ENCODE data around the gene CRYBG1. TPM values are rescaled to one million over a fixed set of nuclear protein-coding genes. Genes with fewer than 3 reads are reported as not detected.

The CRYBG1 gene
- total RNA-seq, 1 experiment from 2014 or later = 10.7 TPM

- Histone ChIP-seq H3K36me3 (ENCODE audit: control insufficient read depth in 1 of 2, insufficient read depth in 2 of 2, low read length in 2 of 2) (peaks cover 7 to 9% of the 10 kb centered on the region in 2 experiments; a peak in 2 of 4 replicates), H3K9ac (ENCODE audit: low read length) (no peak overlapping the region), H4K20me1 (ENCODE audit: insufficient read depth) (peaks cover 5% of the 10 kb centered on the region; the same call in 1 of the 2 replicates), H3K27me3 (ENCODE audit: insufficient read depth, low read length) (no peaks in the 10 kb centered on the region), H2AFZ (ENCODE audit: low read depth, low read length, poor library complexity, severe bottlenecking) (no peak overlapping the region), H3K4me2 (ENCODE audit: low read length) (no peak overlapping the region), H3K9me3 (ENCODE audit: control insufficient read depth in 1 of 2, insufficient read depth in 1 of 2, low read depth in 1 of 2, low read length in 2 of 2) (no peaks in the 10 kb centered on the region), H3K9me2 (ENCODE audit: insufficient read depth) (no peaks in the 10 kb centered on the region), H3K4me1 (ENCODE audit: control insufficient read depth in 1 of 2, insufficient read depth in 2 of 2, low read length in 2 of 2) (peaks cover under 1 to 5% of the 10 kb centered on the region in 2 experiments; a peak in 1 of 4 replicates), H3K4me3 (replicated peaks in 1 of 2; ENCODE audit: low read depth in 1 of 2, low read length in 2 of 2) (no peak overlapping the region), H3K79me2 (ENCODE audit: insufficient read depth, low read length) (peaks cover 96% of the 10 kb centered on the region), H3K27ac (ENCODE audit: low read depth, low read length) (no peak overlapping the region)
- no TSS peak for BruUV-seq (replicated peaks)
- CTCF ChIA-PET = no interaction called here
- ATAC-seq (no peak), DNase-seq (ENCODE audit: low read depth, low spot score) (no peak)
- no peak for TF ChIP-seq JUND (IDR thresholded peaks at IDR 0.05)
- TF ChIP-seq SRF (IDR thresholded peaks at IDR 0.05; ENCODE audit: low read depth) = no peak
- no peak for TF ChIP-seq ELF1 (IDR thresholded peaks at IDR 0.05; ENCODE audit: borderline replicate concordance, low read depth)
- TF ChIP-seq, protein P1, sequence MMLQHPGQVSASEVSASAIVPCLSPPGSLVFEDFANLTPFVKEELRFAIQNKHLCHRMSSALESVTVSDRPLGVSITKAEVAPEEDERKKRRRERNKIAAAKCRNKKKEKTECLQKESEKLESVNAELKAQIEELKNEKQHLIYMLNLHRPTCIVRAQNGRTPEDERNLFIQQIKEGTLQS (IDR thresholded peaks at IDR 0.05) = no peak
- TF ChIP-seq TCF7L2 (IDR thresholded peaks at IDR 0.05; ENCODE audit: borderline replicate concordance, extremely low read depth, insufficient read depth, insufficient read length) = no peak
- TF ChIP-seq ZFX (IDR thresholded peaks at IDR 0.05) = no peak
- no peak for TF ChIP-seq SP1 (IDR thresholded peaks at IDR 0.05; ENCODE audit: low read depth)
- RAD21 ChIA-PET (ENCODE audit: low non-redundant PET in 1 of 2, low total read pairs in 2 of 2, uncharacterized antibody in 2 of 2, unreplicated experiment in 2 of 2) = no interaction called here
- intact Hi-C loops (cut with micrococcal nuclease) = no loop called here
- POLR2A ChIA-PET = no interaction called here
These were observed 41.7 kb upstream of the CRYBG1 start for GRCh38 chr6:106318851-106319250.

GRCh38 chr6:106321940-106322339 is 38.6 kb upstream of the CRYBG1 start:
- ChIA-PET CTCF (no interaction called here), RAD21 (ENCODE audit: low non-redundant PET in 1 of 2, low total read pairs in 2 of 2, uncharacterized antibody in 2 of 2, unreplicated experiment in 2 of 2) (no interaction called here), POLR2A (no interaction called here)
- Histone ChIP-seq H3K9ac (ENCODE audit: low read length) (no peak overlapping the region), H2AFZ (ENCODE audit: low read depth, low read length, poor library complexity, severe bottlenecking) (no peak overlapping the region), H3K9me3 (ENCODE audit: control insufficient read depth in 1 of 2, insufficient read depth in 1 of 2, low read depth in 1 of 2, low read length in 2 of 2) (no peaks in the 10 kb centered on the region), H3K27ac (ENCODE audit: low read depth, low read length) (no peak overlapping the region), H3K4me2 (ENCODE audit: low read length) (no peak overlapping the region), H3K4me1 (ENCODE audit: control insufficient read depth in 1 of 2, insufficient read depth in 2 of 2, low read length in 2 of 2) (peaks cover 6 to 16% of the 10 kb centered on the region in 2 experiments; a peak in 3 of 4 replicates), H3K79me2 (ENCODE audit: insufficient read depth, low read length) (peaks cover 82% of the 10 kb centered on the region), H3K36me3 (ENCODE audit: control insufficient read depth in 1 of 2, insufficient read depth in 2 of 2, low read length in 2 of 2) (no peaks in the 10 kb centered on the region), H3K27me3 (ENCODE audit: insufficient read depth, low read length) (no peaks in the 10 kb centered on the region), H3K4me3 (replicated peaks in 1 of 2; ENCODE audit: low read depth in 1 of 2, low read length in 2 of 2) (no peak overlapping the region), H3K9me2 (ENCODE audit: insufficient read depth) (no peaks in the 10 kb centered on the region), H4K20me1 (ENCODE audit: insufficient read depth) (peaks cover 5% of the 10 kb centered on the region; the same call in 1 of the 2 replicates)
- intact Hi-C loops (cut with micrococcal nuclease) = no loop called here
- no peak for DNase-seq (ENCODE audit: low read depth, low spot score)
- BruUV-seq (replicated peaks) = no TSS peak
- ATAC-seq = no peak
- TF ChIP-seq RAD21 (IDR thresholded peaks at IDR 0.05; ENCODE audit: low read depth) (no peak), SP1 (IDR thresholded peaks at IDR 0.05; ENCODE audit: low read depth) (no peak), CTCF (IDR thresholded peaks at IDR 0.05 in 2 of 3, conservative IDR thresholded peaks at IDR 0.05 in 1 of 3; ENCODE audit: borderline replicate concordance in 1 of 3, insufficient read depth in 1 of 3, low read depth in 2 of 3, low read length in 2 of 3) (no peak), ZNF274 (IDR thresholded peaks at IDR 0.05; ENCODE audit: low read depth, low read length) (no peak), POLR2AphosphoS5 (IDR thresholded peaks at IDR 0.05; ENCODE audit: low read depth, low read length) (no peak), SRF (IDR thresholded peaks at IDR 0.05; ENCODE audit: low read depth) (no peak), TCF7L2 (IDR thresholded peaks at IDR 0.05; ENCODE audit: borderline replicate concordance, extremely low read depth, insufficient read depth, insufficient read length) (no peak), EZH2phosphoT487 (IDR thresholded peaks at IDR 0.05; ENCODE audit: borderline replicate concordance) (no peak), EGR1 (IDR thresholded peaks at IDR 0.05; ENCODE audit: low read depth) (no peak), YY1 (IDR thresholded peaks at IDR 0.05; ENCODE audit: extremely low read depth, insufficient replicate concordance, low read depth, low read length) (no peak), FOSL1 (IDR thresholded peaks at IDR 0.05; ENCODE audit: low read depth) (no peak)
- TF ChIP-seq, protein P2, sequence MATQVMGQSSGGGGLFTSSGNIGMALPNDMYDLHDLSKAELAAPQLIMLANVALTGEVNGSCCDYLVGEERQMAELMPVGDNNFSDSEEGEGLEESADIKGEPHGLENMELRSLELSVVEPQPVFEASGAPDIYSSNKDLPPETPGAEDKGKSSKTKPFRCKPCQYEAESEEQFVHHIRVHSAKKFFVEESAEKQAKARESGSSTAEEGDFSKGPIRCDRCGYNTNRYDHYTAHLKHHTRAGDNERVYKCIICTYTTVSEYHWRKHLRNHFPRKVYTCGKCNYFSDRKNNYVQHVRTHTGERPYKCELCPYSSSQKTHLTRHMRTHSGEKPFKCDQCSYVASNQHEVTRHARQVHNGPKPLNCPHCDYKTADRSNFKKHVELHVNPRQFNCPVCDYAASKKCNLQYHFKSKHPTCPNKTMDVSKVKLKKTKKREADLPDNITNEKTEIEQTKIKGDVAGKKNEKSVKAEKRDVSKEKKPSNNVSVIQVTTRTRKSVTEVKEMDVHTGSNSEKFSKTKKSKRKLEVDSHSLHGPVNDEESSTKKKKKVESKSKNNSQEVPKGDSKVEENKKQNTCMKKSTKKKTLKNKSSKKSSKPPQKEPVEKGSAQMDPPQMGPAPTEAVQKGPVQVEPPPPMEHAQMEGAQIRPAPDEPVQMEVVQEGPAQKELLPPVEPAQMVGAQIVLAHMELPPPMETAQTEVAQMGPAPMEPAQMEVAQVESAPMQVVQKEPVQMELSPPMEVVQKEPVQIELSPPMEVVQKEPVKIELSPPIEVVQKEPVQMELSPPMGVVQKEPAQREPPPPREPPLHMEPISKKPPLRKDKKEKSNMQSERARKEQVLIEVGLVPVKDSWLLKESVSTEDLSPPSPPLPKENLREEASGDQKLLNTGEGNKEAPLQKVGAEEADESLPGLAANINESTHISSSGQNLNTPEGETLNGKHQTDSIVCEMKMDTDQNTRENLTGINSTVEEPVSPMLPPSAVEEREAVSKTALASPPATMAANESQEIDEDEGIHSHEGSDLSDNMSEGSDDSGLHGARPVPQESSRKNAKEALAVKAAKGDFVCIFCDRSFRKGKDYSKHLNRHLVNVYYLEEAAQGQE (IDR thresholded peaks at IDR 0.05; ENCODE audit: low read depth) = no peak

Data from HCT116 (cell line).